Limb (tissue), 2 donors: ENCODE measurements around the gene POLR3K.

Experiments
- DNase-seq, 2 donors: peaks; one replicate each; pipeline ENCODE4 v3.0.0-alpha.2; 2016; ENCODE audit errors: extremely low spot score in 2 of 2

Gene POLR3K

DNA sequence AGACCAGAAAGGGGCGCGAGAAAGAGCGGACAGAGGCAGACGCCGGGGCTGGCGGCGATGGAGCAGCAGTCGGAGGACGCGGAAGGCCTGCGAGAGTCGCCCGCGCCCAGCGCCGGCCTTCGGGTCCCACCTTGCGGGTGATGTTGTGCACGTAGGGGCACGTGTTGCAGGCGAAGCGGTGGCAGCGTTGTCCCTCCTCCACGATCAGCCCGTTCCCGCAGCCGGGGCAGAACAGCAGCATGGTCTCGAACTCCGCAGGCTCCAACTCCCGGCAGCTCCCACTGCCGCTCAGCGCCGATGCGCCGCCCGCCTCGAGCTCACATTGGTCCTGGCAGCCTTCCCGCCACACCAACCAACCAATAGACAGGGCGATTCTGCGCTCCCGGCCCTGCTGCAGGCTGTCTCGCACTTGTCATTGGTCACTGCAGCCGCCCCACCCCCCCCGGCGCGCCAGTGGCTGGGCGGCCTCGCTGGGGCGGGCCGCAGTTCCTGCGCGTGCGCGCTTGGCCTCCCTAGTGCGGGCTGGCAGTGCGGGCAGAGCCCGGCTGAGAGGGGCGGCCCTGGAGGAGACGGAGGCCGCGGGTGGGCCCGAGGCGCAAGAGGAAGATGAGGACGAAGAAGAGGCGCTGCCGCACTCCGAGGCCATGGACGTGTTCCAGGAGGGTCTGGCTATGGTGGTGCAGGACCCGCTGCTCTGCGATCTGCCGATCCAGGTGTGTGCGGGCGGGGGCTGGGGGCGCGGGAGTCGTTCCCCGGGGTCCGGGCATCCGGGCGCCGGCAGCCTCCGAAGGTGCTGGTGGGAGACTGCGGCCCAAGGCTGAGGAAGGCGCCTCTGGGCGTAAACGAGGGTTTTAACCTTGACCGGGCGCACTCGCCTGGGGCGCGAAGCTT is at the start of gene POLR3K, which contains the start of gene SNRNP25:
TSS of gene POLR3K (minus strand) at position 263 of the 891 bp plus-strand sequence. CDS start at position 241, 22 bp downstream.
TSS of gene SNRNP25 (plus strand) at position 483 of the 891 bp plus-strand sequence. CDS start at position 672, 189 bp downstream.
- DNase-seq = peak; percentile 98 to 99

DNA sequence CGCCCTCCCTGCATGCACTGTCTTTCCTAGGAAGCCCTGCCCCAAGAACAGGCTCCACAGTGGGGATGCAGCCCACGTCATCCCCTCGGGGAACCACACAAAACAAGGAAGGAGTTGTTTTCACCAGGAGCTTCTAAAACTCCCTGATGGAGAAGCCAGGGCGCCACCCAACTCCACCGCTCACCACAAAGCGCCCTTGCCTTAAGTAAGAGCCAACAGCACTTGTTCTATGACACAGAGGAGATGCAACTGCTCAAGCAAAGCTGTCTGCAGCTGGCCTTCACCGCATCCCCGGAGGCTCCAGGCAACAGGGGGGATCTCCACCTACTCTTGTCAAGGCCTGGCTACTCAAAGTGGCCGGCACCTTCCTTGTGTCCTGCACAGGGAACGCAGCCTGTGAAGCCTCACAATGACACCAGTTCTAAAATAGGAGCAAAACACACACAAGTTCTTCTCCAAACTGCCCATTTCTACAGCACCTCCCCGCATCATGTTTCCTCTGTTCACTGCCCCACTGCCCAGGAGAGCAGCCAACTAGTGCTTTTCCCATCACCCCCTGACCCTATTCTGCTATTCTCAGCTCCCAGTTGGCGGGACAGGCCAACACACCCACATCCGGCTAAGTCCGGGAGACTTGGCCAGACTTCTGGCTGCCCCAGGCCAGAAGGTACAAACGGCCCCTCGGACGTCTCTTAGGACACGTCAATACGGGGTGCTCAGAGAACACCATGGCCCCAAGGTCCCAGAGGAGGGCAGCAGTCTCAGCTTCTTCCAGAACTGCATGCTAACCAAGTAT is 48.9 kb upstream of the POLR3K start:
- no peak for DNase-seq

DNA sequence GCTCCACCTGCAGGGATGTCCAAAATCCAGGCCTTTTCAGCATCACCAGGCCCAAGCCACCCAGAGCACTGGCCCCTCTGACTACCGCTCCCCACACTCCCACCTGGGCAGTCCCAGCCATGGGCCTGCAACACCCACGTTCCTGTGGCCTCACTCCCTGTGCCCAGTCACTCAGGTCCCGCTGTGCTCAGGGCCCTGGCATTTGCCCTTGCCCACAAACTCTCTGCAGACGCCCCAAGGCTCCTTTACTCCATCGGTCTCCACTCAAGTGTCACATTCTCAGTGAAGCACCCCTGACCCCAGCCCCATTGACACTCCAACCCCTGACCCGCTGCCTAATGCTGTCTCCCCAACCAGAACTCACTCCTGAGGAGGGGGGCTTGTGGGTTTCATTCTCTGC is 48.2 kb upstream of the POLR3K start:
- DNase-seq = no peak

DNA sequence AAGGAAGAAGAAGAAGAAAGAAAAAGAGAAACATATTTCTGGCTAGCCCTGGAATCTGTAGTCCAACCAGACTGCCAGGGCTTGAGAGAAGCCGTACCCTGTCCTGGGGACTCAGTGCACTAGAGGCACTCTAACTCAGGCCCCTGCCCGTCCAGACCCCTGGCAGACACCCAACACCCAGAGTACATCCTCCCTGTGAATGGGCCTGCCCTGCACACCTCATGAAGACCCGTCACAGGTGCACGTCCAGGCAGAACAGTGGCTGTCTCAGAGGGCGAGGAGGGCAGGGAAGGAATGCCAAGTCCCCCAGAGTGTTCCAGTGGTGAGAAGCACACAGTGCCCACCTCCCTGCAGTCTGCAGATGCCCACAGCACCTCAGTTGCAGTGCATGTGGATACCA is 47.6 kb upstream of the POLR3K start:
- DNase-seq = no peak

DNA sequence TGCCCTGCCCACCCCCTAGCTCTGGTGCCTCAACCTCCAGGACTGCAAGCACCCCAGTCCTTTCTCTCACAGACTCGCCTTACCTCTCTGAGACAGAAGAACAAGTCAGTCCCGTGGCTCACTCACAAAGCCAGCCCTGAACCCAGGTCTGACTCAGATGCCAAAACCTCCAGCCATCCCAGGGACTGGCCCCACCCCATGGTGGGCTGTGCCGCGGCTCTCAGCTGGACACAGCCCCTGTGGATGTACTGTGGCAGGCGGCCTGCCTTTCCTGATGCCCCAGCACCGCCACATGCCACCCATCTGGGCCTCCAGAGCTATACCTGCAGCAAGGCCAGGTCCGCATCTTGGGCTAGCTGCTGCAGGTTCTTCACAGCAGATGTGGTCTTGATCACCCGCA is 44.4 kb upstream of the POLR3K start:
- no peak for DNase-seq

DNA sequence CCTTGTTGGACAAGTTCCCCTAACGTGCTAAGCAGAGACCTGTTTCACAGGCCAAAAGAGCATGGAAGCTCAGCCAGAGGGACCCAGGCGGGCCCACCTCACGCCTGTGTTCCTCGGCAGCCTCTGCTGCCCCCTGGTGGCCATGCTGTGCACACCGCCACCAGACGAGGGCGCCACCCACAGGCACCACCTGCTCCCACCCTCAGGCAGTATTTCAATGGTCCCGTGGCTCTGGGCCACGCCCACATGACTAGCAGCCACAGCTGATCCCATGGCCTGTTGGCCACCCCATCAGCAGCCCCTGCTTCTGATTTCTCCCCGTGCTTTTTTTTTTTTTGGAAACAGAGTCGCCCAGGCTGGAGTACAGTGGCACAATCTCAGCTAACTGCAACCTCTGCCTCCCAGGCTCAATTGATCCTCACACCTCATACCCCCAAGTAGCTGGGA is 43.5 kb upstream of the POLR3K start:
- peak; percentile 62 to 87 for DNase-seq

DNA sequence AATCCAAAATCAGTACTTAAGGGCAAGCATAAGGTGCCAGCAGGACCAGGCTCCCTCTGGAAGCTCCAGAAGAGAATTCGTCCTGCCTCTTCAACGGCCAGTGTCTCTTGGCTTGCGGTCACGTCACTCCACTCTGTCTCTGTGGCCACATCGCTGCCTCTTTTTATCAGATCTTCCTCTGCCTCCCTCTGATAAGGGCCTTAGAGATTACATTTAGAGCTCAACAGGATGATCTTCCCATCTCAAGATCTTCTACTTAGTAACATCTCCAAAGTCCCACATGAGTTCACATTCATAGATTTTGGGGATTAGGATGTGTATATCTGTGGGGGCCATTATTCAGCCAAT is 41.5 kb upstream of the POLR3K start:
- no peak for DNase-seq

DNA sequence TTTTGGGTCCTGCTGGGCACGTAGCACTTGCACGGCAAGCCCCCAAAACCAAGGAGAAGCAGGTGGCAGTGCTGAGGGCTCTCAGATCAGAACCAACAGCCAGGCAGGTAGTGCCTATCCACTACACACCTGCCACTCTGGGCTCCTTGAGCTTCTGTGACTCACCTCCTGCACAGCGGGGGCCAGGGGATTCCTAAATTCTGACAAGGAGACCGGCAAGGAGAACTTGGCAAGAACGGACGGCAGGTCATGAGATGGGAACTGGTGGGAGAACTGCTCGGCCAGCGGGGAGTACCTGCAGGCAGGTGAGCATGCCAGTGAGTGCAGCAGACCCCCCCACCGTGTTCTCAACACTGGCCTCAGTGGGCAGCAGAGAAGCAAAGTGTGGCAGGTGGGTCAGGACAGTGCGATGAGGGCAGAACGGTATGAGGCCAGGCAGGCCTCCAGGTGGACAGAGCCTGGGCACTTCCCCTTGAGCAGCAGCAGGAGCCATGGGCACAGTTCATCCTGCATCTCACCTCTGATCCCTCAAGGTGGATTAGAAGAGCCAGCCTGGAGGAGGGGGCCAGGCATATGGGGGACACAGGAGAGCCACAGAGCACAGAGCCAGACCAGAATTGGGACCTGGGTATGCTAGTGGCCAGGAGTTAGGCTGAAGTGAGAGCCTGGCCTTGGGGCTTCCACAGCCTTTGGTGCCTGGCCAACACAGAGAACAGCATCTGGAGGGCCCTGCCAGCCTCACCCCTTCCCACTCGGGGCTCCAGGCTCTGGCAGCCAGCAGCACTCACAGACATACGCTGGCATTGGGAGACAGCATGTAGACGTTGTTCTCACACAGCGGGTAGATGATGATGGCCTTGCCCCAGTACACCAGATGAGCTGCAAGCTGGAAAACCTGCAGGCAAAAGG is 39.3 kb upstream of the POLR3K start:
- no peak for DNase-seq

DNA sequence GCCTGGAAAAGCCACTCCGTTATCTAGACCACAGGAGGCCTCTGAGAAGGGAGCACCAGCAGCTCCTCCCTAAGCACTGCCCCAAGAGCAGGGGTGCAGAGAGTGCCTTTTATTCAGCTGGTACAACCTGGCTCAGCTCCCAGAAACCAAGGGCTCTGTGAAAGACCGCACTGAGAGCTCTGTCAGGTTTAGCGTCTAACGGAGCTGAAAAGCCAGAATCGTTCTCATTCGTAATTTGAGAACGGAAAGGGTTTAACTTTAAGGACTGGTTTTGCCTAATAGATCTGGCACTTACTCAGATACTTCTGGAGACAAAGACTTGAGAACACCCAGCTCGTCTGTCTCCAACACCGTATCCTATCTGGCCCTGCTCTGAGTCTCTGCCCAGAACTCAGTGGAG is 38.1 kb upstream of the POLR3K start:
- DNase-seq = peak; percentile 27 to 62

DNA sequence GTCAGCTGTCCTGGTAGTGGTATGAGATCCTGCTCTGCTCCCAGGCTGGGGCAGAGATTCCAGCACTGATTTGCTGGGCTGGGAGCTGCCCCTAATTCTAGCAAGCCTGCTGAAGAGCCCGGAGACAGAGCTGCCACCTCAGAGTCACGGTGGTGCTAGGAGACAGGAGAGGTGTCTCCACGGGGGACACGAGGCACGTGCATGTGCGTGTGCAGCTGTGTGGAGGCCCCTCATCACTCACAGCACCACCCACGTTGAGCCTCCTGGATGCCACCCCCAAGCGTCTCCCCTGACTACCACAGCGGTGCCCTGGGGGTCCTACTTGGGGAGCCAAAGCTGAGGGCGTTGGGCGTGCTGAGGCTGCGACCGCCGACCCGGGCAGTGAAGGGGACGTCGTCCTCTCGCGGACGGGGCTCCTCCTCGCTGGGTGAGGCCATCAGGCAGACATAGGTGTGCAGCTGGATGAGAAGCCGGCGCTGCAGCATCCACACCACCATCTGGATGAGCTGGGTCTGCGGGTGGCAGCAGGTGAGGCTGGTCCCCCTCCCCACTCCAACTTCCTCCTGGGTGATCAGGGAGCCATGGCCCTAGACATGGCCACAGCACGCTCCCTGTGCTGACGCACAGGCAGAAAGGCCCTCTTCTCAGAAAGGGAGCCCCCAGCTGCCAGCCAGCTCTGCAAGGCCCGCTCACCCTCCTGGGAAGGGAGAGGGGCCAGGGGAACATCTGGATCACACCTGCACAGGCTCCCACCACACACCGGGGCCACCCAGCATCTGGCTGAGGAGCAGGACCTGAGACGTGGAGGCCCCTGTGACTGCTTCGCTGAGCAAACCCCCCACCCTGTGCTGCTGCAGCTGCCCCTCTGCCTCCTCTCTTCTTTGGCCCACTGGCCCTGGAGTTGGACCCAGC is 36.2 kb upstream of the POLR3K start:
- DNase-seq = no peak

DNA sequence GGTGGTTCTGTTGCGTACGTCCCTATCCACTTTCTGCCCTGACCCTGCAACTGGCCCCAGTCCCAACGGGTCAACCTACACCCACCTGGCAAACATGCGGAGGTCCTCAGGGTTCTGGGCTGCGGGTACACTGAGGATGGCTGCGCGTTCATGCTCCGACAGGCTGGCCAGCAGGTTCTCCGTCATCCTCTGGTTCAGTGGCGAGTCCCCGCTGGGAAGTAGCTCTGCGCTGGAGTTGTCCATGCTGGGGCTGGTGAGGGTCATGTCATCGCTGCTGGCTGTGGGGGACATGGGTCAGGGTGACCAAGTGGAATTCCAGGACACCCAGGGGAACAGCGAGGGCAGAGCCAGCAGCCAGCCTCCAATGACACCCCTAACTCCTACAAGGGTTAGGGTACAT is 35.2 kb upstream of the POLR3K start:
- DNase-seq = no peak

DNA sequence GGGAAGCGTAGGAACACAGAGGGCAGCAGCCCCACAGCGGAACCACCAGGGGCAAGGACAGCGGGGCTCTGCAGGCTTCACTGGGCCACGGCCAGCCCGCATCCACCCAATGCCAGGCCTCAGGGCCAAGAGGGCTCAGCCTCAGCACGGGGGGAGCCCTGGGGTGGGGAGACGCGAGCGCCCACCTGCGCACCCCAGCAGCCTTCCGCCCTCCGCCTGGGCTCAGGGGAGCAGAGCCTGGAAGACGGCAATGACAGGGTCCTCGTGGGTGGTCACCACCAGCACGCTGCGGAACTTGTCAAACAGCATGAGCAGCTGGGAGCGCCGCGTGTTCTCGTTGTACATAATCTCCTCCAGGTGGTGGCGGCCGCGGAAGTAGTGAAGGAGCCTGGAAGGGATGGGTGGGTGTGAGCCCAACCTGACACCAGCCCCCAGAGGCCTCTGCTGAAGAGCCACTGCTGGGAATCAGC is 33.1 kb upstream of the POLR3K start:
- no peak for DNase-seq

DNA sequence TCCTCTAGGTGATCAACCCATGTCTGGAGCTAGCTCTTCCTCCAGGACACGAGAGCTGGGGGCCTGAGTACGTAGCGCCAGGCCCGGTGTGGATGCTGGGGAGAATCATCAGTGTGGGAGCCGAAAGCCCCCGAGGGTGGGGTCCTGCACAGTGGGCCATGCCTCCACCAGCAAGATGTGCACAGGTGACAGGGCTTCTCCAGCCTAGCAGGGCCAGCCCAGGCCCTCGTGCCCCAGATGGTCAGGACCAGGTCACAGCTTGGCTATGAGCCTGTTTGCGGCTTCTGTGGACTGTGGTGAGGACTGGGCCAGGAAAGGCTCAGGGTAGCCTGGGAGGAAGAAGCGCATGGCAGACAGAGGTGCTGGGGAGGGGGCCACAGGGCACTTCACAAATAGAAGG is 32.5 kb upstream of the POLR3K start:
- no peak for DNase-seq

DNA sequence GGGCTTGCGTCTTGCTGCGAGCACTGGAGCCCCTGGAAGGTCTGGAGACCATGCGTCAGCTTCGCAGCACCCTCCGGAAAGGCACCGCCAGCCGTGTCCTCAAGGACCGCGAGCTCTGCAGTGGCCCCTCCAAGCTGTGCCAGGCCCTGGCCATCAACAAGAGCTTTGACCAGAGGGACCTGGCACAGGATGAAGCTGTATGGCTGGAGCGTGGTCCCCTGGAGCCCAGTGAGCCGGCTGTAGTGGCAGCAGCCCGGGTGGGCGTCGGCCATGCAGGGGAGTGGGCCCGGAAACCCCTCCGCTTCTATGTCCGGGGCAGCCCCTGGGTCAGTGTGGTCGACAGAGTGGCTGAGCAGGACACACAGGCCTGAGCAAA is 32.0 kb upstream of the POLR3K start:
- DNase-seq = no peak

DNA sequence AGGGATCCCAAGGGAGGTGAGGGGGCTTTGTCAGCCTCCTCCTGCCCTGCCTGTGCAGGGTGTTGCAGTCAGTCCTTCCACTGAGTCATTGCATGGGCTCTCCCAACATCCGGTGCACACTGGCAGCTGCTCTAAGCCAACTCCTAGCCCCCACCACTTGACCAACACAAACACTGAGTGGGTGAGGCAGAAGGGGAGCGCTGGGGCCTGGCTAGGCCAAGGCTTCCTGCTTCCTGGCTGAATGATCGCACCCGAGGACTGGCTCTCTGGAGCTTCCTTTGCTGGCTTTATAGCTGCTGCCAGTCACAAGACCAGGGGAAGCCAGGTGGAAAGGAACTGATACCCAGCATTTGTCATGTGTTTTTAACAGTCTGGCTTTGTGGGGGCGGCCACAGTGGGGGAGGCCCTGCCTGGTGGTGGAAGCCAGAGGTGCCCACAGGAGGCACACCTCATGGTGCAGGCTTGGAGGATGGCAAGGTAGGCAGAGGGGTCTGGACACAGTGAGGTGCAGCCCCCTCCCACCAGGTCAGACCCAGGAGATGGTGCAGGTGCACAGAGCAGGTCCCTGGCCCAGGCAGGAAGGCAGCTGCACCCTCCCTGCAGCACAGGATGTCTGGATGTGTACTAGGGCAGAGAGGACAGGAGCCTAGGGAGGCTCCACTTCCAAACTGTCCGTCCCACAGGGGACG is 31.5 kb upstream of the POLR3K start:
- no peak for DNase-seq

DNA sequence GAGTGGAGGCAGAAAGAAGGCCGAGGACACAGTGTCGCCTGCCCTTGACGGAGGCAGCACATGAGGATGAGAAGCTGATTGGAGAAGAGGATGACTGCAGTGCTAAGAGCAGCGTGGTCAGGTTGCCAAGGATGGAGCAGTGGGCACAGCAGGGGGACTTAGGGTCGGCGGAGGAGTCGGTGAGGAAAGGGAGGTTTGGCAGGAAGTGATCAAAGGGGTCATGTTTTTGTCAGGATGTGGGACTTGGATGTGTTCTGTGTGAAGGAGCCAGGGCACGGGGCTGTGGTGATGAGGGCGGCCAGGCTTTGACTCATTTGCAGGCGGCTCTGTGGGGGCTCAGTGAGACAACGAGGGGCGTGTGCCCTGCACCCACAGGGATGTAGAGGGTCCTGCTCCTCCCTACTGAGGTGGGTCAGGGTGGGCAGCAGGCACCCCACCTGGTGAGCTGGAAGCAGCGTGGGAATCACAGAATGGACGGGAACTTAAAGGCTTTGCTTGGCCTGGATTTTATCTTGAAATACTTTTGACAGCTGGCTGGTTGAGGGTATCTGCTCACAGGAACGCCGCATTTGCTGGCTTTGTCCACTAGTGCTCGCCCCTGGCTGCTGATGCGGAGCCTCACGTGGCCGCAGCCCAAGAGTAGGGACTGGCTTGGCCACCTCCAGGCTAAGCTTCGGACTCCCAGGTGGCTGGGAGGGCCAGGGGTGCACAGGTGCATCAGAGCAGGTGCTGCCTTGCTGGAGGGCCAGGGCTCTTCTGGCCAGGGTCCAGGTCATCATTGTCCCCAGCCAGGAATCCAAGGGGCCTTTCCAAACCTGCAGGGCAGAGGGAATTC is 30.6 kb upstream of the POLR3K start:
- no peak for DNase-seq

DNA sequence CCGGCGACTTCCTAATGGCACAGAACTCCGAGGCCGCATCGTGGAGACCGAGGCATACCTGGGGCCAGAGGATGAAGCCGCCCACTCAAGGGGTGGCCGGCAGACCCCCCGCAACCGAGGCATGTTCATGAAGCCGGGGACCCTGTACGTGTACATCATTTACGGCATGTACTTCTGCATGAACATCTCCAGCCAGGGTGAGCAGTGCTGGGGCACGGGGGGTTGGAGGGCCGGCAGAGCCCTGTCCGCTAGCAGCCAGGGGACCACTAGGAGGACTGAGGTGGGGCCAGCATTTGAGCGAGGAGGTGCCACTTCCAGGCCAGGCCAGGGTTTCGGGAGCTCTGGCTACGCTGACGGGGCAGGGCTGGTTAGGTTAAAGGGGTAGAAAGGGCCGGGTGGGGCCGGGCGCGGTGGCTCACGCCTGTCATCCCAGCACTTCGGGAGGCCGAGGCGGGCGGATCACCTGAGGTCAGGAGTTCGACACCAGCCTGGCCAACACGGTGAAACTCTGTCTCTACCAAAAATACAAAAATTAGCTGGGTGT is 29.7 kb upstream of the POLR3K start:
- no peak for DNase-seq
